Adipose tissue (tissue), 3 donors: ENCODE data around the gene SP9. TPM values are rescaled to one million over a fixed set of nuclear protein-coding genes. Genes with fewer than 3 reads are reported as not detected.

ENCODE experiments used
- H3K27ac ChIP-seq: one replicate; pipeline ENCODE4 v1.5.1; 2013; ENCODE audit warnings: low read depth, low read length
- WGBS, 3 donors: extraction: QIAGEN DNeasy Blood & Tissue Kit; methylation state at CpG; one replicate each; pipeline ENCODE4 v1.1.7; 2013; 5-methylcytosine and 5-hydroxymethylcytosine counted together
- polyA plus RNA-seq, 3 donors: library from polyadenylated mRNA; stranded (reverse); fragments of 200-250 nt; gene quantifications; one replicate each; pipeline ENCODE4 v1.2.3, GENCODE V29; 2013
- donor health status: healthy with polysubstance abuse.
- donor health status: Bipolar disorder and iron deficiency.
- donor health status: healthy.

Gene SP9
- polyA plus RNA-seq, 3 donors, result not detected

GRCh38 chr2:174332217-174332963 is 2.4 kb upstream of the SP9 start:
- no peak overlapping the region for H3K27ac ChIP-seq
- WGBS, 3 donors, result 9 to 14% (median 10%) methylated on average over 31 of the region's 31 CpGs

GRCh38 chr2:174333017-174333371 is 1.8 kb upstream of the SP9 start:
- WGBS, 3 donors, result 13 to 19% (median 15%) methylated on average over 14 to 15 of the region's 15 CpGs
- H3K27ac ChIP-seq, result no peak overlapping the region

GRCh38 chr2:174333372-174334277 is 1.1 kb upstream of the SP9 start:
- WGBS, 3 donors, result 9 to 12% (median 10%) methylated on average over 41 of the region's 41 CpGs
- no peak overlapping the region for H3K27ac ChIP-seq

GRCh38 chr2:174334278-174334715 is 457 bp upstream of the SP9 start:
- H3K27ac ChIP-seq, result no peak overlapping the region
- WGBS, 3 donors, result 17 to 21% (median 20%) methylated on average over 11 of the region's 11 CpGs

- no peak overlapping the region for H3K27ac ChIP-seq
- WGBS, 3 donors, result 5 to 11% (median 6%) methylated on average over 38 to 47 of the region's 47 CpGs
Observed at GRCh38 chr2:174335254-174335987, 667 bp downstream of the SP9 start.

- WGBS, 3 donors, result 1 to 3% (median 2%) methylated on average over 47 to 54 of the region's 54 CpGs
Observed at GRCh38 chr2:174335988-174336500, 1.3 kb downstream of the SP9 start.

GRCh38 chr2:174336501-174337336 is 2.0 kb downstream of the SP9 start:
- WGBS, 3 donors, result 3% methylated on average over 89 to 102 of the region's 102 CpGs
- H3K27ac ChIP-seq, result no peak overlapping the region

More at GRCh38 chr2:174335988-174336500, 1.3 kb downstream of the SP9 start:
- H3K27ac ChIP-seq, result no peak overlapping the region

- H3K27ac ChIP-seq, result no peak overlapping the region
- WGBS, 3 donors, result 3 to 4% (median 4%) methylated on average over 62 to 74 of the region's 74 CpGs
Observed at GRCh38 chr2:174337337-174338146, 2.8 kb downstream of the SP9 start.

GRCh38 chr2:174338147-174338605 is 3.4 kb downstream of the SP9 start:
- WGBS, 3 donors, result 19 to 23% (median 22%) methylated on average over 7 of the region's 7 CpGs
- no peak overlapping the region for H3K27ac ChIP-seq

- H3K27ac ChIP-seq, result no peak overlapping the region
- 12 to 17% (median 15%) methylated on average over 17 of the region's 17 CpGs for WGBS, 3 donors
Observed at GRCh38 chr2:174338671-174339560, 4.2 kb downstream of the SP9 start.

- WGBS, 3 donors, result 9 to 12% (median 11%) methylated on average over 37 of the region's 37 CpGs
- H3K27ac ChIP-seq, result no peak overlapping the region
Observed at GRCh38 chr2:174339561-174340399, 5.0 kb downstream of the SP9 start.

GRCh38 chr2:174340400-174341292 is 5.9 kb downstream of the SP9 start:
- H3K27ac ChIP-seq, result no peak overlapping the region
- 6 to 8% (median 8%) methylated on average over 63 to 70 of the region's 70 CpGs for WGBS, 3 donors

GRCh38 chr2:174341293-174341994 is 6.7 kb downstream of the SP9 start:
- H3K27ac ChIP-seq, result no peak overlapping the region
- 1 to 2% (median 2%) methylated on average over 31 of the region's 31 CpGs for WGBS, 3 donors
